GM21723 (cell line): Measurements from ENCODE around the gene CHST11.
A peak's percentile ranks its signal among the peaks of the same experiment; 100 is the strongest.

Source experiments
- ATAC-seq: cut with Tn5 transposase; IDR thresholded peaks from one replicate; pipeline ENCODE4 v1.9.1; 2021; ENCODE audit warnings: mild to moderate bottlenecking, moderate library complexity; ENCODE audit not compliant: unreplicated experiment

The CHST11 gene

DNA sequence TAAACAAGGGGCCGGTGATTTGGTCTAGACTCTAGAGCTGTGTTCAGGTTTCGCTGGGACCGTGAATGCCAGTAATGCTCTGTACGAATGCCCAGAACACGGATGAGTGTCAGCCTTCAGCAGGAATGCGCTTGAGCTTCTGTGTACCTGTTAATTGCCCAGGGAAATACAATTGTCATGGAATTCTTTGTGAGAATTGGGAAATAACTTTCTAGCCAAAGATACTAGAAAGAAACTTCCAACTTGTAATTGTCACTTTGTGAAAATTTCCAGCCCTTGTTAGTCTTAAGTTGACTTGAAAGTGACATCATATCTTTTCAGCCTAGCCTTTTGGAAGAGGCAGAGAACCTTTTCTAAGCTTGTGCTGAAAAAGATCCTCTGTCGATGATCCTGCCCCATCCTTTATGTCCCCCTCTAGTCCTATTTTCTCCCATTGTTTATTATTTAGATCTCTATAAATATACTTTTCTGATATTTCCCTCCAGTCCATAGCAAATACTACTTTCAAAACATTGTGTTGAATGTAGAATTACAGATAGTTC, 2.7 kb downstream of the CHST11 start:
- ATAC-seq = no peak

GRCh38 chr12:104460041-104460719, 3.4 kb downstream of the CHST11 start:
- ATAC-seq = no peak

DNA sequence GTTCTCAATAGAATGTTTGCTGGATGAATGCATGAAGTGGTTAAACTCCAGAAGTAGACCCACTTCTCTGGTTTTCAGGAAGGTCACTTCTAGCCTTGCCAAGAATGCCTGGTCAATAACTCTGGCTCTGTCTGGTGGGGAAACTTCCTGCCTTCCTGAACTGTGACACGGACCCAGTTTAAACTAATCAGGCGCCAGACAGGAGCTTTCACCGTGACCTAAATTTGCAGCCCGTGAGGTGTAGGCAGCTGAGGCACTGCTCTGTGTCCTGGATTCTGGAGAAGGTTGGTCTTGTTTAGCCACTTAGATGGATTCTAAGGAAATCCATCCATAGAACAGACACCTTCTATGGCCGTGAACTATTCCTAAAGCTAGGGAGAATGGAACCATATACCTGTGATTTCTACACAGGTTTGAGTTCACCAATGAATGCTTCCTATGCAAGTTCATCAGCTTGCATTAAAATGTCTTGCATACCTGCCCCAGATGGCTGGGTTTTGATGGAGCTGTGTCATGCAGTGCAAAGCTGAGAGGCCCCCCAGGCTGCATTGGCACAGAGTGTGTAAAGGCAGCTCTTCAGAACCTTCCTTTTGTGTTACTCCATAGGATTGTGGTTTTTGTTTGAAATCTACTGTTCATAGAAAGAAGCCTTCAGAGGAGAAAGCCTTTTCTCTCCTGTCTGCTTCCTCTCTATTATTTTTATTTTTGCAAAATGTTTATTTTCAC, 4.4 kb downstream of the CHST11 start:
- no peak for ATAC-seq

DNA sequence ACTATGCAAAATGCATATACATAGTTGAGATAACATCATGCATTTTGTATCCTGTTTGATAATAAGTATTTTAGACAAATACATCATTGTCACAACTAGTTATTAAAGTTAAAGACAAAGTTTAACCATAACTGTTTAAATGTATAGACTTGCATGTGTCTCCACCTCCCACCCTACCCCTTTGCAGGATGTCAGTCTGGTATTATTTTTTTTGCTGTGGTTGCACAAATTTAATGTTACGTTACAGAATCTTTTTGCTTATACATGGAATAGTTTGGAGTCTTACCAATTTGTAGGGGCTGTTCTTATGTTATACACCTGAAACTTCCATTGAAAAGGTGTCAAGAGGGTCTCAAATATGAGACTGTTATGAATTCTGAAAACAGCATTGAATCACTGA, 5.6 kb downstream of the CHST11 start:
- ATAC-seq = no peak

DNA sequence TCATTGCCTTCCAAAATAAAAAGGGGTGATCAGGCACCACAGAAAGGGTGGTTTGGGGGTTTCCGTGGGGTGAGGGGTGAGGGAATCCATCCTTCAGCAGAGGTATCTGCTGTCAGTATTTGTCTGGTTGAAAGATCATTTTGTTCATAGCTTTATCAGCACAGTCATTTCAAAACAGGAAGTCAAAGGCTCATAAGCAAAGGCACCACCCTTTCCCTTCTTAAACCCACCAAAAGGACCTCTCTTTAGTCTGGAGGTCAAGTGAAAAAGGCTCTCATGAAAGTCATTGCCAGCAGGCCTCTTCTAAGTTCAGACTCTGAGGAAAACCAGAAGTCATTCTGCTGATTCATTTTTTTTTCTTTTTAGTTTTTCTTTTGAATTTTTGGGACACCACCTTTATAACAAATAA, 6.2 kb downstream of the CHST11 start:
- ATAC-seq = peak; percentile 45

DNA sequence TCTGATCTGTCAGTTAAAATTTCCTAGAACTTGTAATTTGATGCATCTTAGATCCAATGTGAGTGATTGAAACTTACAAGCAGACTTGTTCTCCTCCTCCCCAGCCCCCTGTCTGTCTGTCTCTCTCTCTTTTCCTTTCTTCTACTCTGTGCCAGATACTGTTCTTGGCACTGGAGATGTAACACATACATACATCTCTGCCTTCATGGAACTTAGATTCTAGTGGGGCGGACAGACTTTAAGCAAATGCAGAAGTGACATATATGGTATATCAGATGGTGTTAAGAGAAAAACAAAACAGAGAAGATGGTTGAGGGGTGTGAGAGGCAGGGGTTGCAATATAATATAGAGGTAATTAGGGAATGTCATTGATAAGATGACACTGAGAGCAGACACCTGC, 6.6 kb downstream of the CHST11 start:
- peak; percentile 1 for ATAC-seq

DNA sequence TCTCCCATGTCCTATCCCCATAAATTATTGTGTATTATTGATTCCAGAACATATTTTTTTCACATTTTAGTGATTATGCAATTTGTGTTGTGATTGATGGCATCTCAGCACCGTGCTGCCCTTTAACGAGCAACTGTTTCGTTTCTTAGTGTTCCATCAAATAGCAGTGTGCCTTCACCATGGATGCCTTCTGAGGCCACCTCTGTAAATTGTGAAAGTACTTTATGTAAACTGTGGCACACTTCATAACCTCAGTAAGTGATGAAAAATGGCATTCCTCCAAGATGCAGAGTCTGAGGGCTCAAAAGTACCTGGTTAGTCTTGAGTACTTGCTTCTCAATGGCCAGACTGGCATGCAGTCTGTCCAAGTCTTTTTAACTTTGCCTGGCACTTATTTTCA, 8.2 kb downstream of the CHST11 start:
- ATAC-seq = no peak

DNA sequence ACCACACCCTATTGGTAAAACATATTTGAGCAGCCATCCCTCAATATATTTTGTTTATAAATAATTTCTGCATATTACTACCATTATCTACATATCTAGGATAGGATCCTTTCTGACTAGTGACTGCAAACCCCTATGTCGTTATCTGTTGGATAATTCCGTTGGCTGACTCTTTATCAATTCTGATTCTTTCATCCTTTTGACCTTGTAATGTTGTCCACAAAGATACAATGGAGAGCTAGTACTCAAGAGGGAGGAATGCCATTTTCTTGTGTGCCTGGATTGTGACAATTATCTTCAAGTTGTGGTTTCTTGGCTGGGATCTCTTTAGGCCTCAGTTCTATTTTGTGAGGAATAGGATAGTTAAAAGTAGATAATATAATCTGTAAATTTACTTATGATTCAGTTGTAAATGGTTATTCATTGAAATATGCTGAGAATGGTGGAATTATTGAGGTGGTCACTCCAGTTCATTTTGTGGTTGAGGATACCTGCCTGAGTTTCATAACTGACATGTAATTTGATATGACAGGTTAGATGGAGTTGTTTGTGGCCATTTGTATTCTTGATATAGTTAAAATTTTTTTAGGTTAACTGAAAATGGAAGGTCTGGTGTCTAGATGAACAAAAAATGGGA, 10.1 kb downstream of the CHST11 start:
- no peak for ATAC-seq

DNA sequence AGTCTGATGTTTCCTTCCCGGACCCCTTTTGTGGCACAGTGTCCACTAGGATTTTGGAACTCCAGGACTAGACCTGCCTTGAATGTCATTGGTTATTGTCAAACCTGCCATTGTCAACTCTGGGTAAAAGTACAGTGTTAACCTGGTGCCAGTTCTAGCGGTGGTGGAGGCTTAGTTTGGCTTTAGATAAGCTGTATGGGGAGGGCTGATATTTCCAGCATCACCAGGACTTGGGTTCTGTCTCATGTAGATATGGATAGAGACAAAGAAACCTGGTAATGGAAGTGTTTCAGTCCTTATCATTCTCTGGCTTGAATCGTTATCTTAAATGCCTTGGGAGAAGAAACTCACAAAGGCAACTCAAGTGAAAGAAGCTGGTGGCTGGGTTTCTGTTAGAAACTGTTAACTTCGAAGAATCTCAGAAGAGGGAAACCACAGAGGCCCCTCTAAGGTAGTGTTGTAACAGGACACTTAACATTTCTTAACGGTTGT, 10.6 kb downstream of the CHST11 start:
- ATAC-seq = peak; percentile 34

DNA sequence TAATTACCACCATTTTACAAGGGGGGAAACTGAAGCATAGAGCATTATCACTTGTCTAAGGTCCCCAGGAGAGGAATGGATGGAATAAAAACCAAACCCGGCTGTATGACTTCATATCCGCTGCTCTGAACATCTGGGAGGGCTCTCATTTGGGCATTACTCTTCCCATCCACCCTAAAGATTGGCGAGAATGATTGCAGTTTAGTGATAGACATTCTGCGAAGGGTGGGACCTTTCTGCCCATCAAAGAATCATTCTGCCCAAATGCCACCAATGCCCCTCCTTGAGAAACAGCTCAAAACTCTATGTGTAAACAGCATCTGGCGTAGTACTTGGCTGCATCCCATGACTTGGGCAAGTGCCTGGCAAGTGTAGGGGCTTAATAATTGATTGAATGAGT, 11.6 kb downstream of the CHST11 start:
- no peak for ATAC-seq

DNA sequence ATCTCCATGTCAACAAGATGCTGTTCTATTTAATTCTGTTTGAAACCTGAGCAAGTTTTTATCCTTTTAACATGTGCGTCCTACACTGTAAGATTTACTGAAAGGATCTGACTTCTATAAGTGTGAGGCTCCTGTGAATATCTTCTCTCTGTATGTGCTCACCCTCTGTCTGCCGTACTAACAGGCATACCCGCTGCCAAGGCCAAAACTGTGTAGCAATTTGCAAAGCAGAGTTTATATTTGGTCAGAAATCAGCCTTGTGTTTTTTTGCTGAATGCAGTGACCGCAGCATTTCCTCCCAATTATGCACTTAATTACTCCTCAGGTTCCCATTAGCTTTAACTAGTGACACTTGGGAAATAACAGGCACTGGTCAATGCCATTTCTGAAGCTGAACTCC, 12.3 kb downstream of the CHST11 start:
- ATAC-seq = no peak

DNA sequence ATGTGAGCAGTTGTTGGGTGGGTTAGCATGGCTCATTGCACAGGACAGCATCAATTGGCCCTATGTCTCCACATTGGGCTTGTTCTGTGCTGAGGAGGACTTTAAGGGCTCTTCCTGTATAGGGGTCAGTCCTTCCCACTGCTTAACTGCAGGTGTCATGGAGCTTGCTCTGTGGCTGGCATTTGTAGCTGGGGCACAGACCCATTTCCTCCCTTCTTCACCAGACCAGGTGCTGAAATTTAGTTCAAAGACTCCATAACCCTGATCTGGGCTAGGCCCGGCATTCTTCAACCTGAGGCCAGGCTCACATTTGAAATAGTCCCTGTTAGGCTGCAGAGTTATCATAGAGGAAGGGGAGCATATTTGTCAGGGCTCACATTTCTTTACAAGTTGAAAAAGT, 12.8 kb downstream of the CHST11 start:
- no peak for ATAC-seq

GRCh38 chr12:104470521-104470920, 13.8 kb downstream of the CHST11 start:
- ATAC-seq = no peak

DNA sequence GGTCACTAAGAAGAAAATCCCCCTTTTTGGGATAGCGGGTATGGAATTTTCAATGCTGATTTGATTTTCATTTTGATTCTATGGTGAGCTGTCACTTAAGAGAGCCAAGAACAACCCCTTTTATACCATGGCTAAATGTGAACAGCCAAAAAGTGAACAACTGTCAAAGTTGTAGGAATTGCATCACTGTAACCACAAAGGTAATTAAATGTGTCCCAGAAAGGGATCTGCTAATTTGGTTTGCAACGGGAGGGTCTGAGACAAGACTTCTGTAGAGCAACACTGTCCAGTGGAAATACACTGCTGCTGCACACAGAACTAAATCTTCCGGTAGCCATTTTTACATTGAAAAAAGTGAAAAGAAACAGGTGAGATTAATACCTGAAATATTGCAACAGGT, 14.6 kb downstream of the CHST11 start:
- ATAC-seq = no peak

GRCh38 chr12:104472748-104473147, 16.0 kb downstream of the CHST11 start:
- no peak for ATAC-seq

GRCh38 chr12:104473374-104473983, 16.7 kb downstream of the CHST11 start:
- ATAC-seq = peak; percentile 61

DNA sequence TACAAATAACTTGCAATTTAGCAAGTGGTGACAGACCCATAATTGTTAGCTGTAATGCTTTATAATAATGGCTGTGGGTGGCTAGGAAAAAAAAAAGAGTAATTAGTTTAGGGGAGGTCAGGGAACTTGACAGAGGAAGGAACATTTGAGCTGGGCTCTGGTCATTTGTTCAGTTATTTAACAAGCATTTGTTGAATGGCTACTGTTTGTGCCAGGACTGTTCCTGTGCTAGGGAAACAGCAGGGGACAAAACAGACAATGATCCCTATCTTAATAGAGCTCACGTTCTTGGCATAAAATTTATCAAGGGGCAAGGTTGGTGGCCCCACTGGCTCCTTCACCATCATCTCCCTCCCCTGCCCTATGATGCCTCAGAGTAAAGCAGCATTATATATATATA, 18.5 kb downstream of the CHST11 start:
- no peak for ATAC-seq

- ATAC-seq = no peak
These were observed 21.0 kb downstream of the CHST11 start for GRCh38 chr12:104477510-104478390.

DNA sequence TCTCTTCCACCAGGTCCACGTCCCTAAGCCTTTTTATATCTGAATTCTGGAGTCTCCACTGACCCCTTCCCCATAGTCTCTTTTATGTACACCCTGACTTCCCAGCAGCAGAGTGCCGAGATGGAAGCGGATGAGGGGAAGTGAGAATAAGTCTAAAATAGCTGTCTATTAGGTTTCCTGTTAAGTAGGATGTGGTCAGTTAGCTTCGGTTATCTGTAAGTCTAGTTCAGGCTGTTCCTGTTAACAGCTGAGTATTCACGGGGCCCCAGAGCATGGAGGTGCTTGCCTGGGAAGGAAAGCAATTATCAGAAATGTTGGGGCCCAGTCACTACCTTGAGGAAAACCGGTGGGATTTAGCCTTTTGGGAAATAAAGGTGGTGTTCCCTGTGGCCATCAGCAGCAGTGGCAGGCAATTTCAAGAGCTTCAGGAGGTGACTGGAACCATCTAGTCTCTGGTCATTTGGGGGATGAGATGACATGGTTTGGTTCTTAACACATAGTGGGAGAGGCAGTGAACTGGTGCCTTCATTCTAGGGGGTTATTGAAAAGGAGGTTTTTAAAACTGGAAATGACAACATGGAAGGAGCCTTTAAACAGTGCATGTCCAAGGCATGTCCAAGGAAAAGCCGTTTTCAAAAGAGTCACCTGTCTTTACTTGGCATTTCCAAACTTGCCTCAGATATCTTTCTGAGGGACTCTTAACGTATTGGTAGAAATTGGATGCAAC, 21.8 kb downstream of the CHST11 start:
- ATAC-seq = peak; percentile 81
